ENCODE measurements around the gene ARFGAP3.

ARFGAP3 gene

DNA sequence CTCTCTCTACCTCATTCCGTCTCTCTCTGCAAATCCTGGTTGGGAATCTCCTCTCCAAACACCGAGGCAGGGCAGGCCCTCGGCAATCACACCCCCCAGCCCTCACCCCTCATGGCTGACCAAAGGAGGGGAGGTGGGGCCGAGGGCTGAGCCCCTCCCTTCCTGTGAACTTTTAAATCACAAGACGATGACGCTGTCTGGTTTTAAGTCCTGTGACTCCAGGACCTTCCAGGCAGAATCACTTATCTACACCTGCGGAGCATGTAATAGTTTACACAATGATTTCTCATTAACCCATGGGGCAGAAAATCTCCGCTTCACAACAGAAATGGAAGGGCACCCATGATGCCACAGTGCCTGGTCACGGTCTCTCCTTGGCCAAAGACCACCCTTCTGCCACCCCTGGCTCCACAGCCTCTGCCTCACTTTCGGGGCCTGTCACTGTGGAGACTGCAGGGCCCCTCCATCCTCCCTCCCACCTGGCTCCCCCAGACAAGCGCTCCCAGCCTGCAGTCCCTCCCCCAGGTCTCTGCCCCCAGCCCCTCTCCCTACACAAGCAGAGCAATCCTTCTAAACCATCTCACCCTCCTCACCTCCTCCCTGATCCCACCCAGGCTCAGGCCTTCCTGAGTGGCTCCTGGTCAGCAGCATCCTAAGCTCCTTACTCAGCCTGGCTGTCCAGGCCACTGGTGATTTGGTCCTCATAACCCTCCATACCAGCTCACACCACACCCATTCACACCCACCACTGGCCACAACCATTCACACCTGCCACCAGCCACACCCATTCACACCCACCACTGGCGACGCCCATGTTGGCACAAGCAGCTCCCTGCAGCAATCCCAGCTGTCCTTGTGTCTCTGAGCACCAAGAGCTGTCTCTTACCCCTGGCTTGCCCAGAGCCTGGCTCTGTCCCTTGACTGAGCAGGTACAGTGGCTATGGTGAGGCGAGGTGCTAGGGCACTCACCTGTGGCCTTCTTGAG is 30.7 kb upstream of the ARFGAP3 start:
- DNase-seq (ENCODE audit: low read depth, low spot score): no peak
- H3K4me3 ChIP-seq: no peak overlapping the region
- peaks cover 8% of the 10 kb centered on the region; the same call in 1 of the 2 replicates for H3K36me3 ChIP-seq (ENCODE audit: insufficient read depth, low read length)
- TF ChIP-seq EZH2 (IDR thresholded peaks at IDR 0.05): no peak
- TF ChIP-seq POLR2AphosphoS5 (IDR thresholded peaks at IDR 0.05; ENCODE audit: borderline replicate concordance, low read depth, low read length): no peak
- TF ChIP-seq FOXP2 (optimal IDR thresholded peaks at IDR 0.05; ENCODE audit: control extremely low read depth, extremely low read length, insufficient read depth): no peak
- H3K27ac ChIP-seq: no peak overlapping the region
- no peaks in the 10 kb centered on the region for H3K9me3 ChIP-seq (ENCODE audit: low read depth, low read length)
- H3K9ac ChIP-seq (ENCODE audit: insufficient read length): no peak overlapping the region

- H3K27ac ChIP-seq: no peak overlapping the region
- TF ChIP-seq POLR2AphosphoS5 (IDR thresholded peaks at IDR 0.05; ENCODE audit: borderline replicate concordance, low read depth, low read length) (no peak), FOXP2 (optimal IDR thresholded peaks at IDR 0.05; ENCODE audit: control extremely low read depth, extremely low read length, insufficient read depth) (no peak), EZH2 (IDR thresholded peaks at IDR 0.05) (no peak)
- no peaks in the 10 kb centered on the region for H3K9me3 ChIP-seq (ENCODE audit: low read depth, low read length)
- no peak for DNase-seq (ENCODE audit: low read depth, low spot score)
- no peak overlapping the region for H3K4me3 ChIP-seq
- no peak overlapping the region for H3K9ac ChIP-seq (ENCODE audit: insufficient read length)
- peaks cover 12% of the 10 kb centered on the region; the same call in 1 of the 2 replicates for H3K36me3 ChIP-seq (ENCODE audit: insufficient read depth, low read length)
Observed at GRCh38 chr22:42887120-42887519, 30.0 kb upstream of the ARFGAP3 start.

DNA sequence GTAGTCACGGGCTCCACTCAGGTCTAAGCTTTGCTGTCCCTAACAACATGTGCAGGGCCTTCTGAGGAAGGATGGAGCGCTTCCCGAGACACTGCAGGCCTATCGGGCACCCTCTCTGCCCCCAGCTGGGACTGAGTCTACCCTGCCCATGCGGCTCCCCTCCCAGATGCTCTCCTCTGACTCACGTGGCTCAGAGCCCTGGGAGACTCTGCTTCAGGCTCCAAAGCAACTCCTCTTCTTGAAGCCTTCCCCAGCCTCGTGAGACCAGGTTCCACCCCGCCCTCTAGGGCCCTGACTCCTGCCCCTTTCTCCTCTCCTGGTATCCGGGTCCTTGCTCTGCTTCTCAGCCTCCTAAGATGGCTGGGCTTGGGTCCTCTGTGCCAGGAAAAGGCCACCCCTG is 28.4 kb upstream of the ARFGAP3 start:
- Histone ChIP-seq H3K27ac (no peak overlapping the region), H3K4me3 (no peak overlapping the region), H3K9ac (ENCODE audit: insufficient read length) (no peak overlapping the region), H3K36me3 (ENCODE audit: insufficient read depth, low read length) (peaks cover 12% of the 10 kb centered on the region; the same call in 1 of the 2 replicates), H3K9me3 (ENCODE audit: low read depth, low read length) (no peaks in the 10 kb centered on the region)
- no peak for DNase-seq (ENCODE audit: low read depth, low spot score)
- TF ChIP-seq FOXP2 (optimal IDR thresholded peaks at IDR 0.05; ENCODE audit: control extremely low read depth, extremely low read length, insufficient read depth): no peak
- no peak for TF ChIP-seq POLR2AphosphoS5 (IDR thresholded peaks at IDR 0.05; ENCODE audit: borderline replicate concordance, low read depth, low read length)
- no peak for TF ChIP-seq EZH2 (IDR thresholded peaks at IDR 0.05)

- Histone ChIP-seq H3K27ac (no peak overlapping the region), H3K36me3 (ENCODE audit: insufficient read depth, low read length) (peaks cover 12% of the 10 kb centered on the region; the same call in 1 of the 2 replicates), H3K9me3 (ENCODE audit: low read depth, low read length) (no peaks in the 10 kb centered on the region), H3K9ac (ENCODE audit: insufficient read length) (no peak overlapping the region), H3K4me3 (no peak overlapping the region)
- no peak for DNase-seq (ENCODE audit: low read depth, low spot score)
- TF ChIP-seq FOXP2 (optimal IDR thresholded peaks at IDR 0.05; ENCODE audit: control extremely low read depth, extremely low read length, insufficient read depth) (no peak), POLR2AphosphoS5 (IDR thresholded peaks at IDR 0.05; ENCODE audit: borderline replicate concordance, low read depth, low read length) (no peak), EZH2 (IDR thresholded peaks at IDR 0.05) (no peak)
Observed at GRCh38 chr22:42884616-42885375, 27.7 kb upstream of the ARFGAP3 start.

GRCh38 chr22:42883970-42884369 is 26.9 kb upstream of the ARFGAP3 start:
- peaks cover 12% of the 10 kb centered on the region; the same call in 1 of the 2 replicates for H3K36me3 ChIP-seq (ENCODE audit: insufficient read depth, low read length)
- TF ChIP-seq FOXP2 (optimal IDR thresholded peaks at IDR 0.05; ENCODE audit: control extremely low read depth, extremely low read length, insufficient read depth) (no peak), POLR2AphosphoS5 (IDR thresholded peaks at IDR 0.05; ENCODE audit: borderline replicate concordance, low read depth, low read length) (no peak), EZH2 (IDR thresholded peaks at IDR 0.05) (no peak)

GRCh38 chr22:42883121-42883520 is 26.0 kb upstream of the ARFGAP3 start:
- H3K36me3 ChIP-seq (ENCODE audit: insufficient read depth, low read length): peaks cover 12% of the 10 kb centered on the region; the same call in 1 of the 2 replicates
- no peak overlapping the region for H3K9ac ChIP-seq (ENCODE audit: insufficient read length)
- no peaks in the 10 kb centered on the region for H3K9me3 ChIP-seq (ENCODE audit: low read depth, low read length)
- TF ChIP-seq POLR2AphosphoS5 (IDR thresholded peaks at IDR 0.05; ENCODE audit: borderline replicate concordance, low read depth, low read length): no peak
- TF ChIP-seq EZH2 (IDR thresholded peaks at IDR 0.05): no peak
- TF ChIP-seq FOXP2 (optimal IDR thresholded peaks at IDR 0.05; ENCODE audit: control extremely low read depth, extremely low read length, insufficient read depth): no peak
- DNase-seq (ENCODE audit: low read depth, low spot score): no peak
- no peak overlapping the region for H3K27ac ChIP-seq
- H3K4me3 ChIP-seq: no peak overlapping the region

More at GRCh38 chr22:42883970-42884369, 26.9 kb upstream of the ARFGAP3 start:
- H3K27ac ChIP-seq: no peak overlapping the region
- DNase-seq (ENCODE audit: low read depth, low spot score): no peak
- no peaks in the 10 kb centered on the region for H3K9me3 ChIP-seq (ENCODE audit: low read depth, low read length)
- no peak overlapping the region for H3K9ac ChIP-seq (ENCODE audit: insufficient read length)
- H3K4me3 ChIP-seq: no peak overlapping the region

DNA sequence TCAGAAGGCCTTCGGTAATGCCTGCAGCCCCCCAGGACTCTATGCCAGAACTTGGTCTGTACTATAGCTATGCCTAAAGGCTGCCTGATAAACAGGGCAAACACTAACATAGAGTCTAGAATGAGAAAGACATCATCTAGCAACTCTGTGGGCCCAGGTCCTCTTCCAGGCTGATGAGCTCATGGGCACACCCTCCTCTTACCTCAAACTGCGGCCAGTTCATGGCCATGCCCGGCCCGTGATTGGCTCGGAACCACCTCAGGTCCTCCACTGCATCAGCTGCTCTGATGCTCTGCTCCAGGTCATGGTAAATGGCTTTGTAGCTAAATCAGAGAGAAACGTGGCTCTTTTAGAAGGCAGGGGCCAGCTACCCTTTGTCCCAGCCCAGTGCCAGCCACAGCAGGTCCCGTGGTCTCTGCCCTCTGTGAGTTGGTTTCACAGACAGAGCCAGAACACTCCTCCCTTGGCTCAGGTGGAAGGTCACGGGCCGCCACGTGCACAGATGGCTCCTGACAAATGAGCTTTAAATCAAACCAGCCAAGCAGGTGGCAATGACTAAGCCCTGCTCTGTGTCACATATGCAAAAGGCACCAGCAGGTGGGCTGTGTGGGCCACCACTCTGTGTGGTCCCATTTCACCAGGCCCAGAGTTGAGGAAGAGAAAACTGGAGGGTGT is 25.0 kb upstream of the ARFGAP3 start:
- Histone ChIP-seq H3K36me3 (ENCODE audit: insufficient read depth, low read length) (peaks cover 12% of the 10 kb centered on the region; the same call in 1 of the 2 replicates), H3K4me3 (no peak overlapping the region), H3K9me3 (ENCODE audit: low read depth, low read length) (no peaks in the 10 kb centered on the region), H3K27ac (no peak overlapping the region), H3K9ac (ENCODE audit: insufficient read length) (no peak overlapping the region)
- TF ChIP-seq EZH2 (IDR thresholded peaks at IDR 0.05) (no peak), POLR2AphosphoS5 (IDR thresholded peaks at IDR 0.05; ENCODE audit: borderline replicate concordance, low read depth, low read length) (no peak), FOXP2 (optimal IDR thresholded peaks at IDR 0.05; ENCODE audit: control extremely low read depth, extremely low read length, insufficient read depth) (no peak)
- no peak for DNase-seq (ENCODE audit: low read depth, low spot score)

Data from SK-N-MC (cell line).